Glomerular endothelial cell (primary cell): ENCODE measurements around the gene DOCK4. TPM values are rescaled to one million over a fixed set of nuclear protein-coding genes. Genes with fewer than 3 reads are reported as not detected.
A peak's percentile ranks its signal among the peaks of the same experiment; 100 is the strongest.
"Not testable (repeated sequence)": the region's sequence is repeated elsewhere in the genome, so short reads cannot be mapped to it uniquely, and the experiment has no call there.

Source experiments
- DNase-seq: peaks from one replicate; pipeline ENCODE4 v3.0.0-alpha.2; 2011; ENCODE audit warnings: low read depth, low spot score; ENCODE audit errors: extremely low read depth
- total RNA-seq: library from RNA; depleted of rRNA; stranded (reverse); fragments of >200 nt; gene quantifications from 2 replicates; pipeline ENCODE4 v1.2.3, GENCODE V29; 2015

DOCK4 gene
- total RNA-seq = 112 and 150 TPM in 2 replicates

GRCh38 chr7:112206238-112206990 is at the start of gene DOCK4, which contains the start of gene ZNF277:
DOCK4 (minus strand) TSS chr7:112206399; CDS start chr7:112206138, 261 bp downstream.
ZNF277 (plus strand) TSS chr7:112206695; CDS start chr7:112206717, 22 bp downstream.
- DNase-seq = peak; percentile 87

GRCh38 chr7:112255388-112255720 is 49.2 kb upstream of the DOCK4 start:
- DNase-seq = no peak

- no peak for DNase-seq
These were observed 48.6 kb upstream of the DOCK4 start for GRCh38 chr7:112254709-112255387.

GRCh38 chr7:112254156-112254555 is 48.0 kb upstream of the DOCK4 start:
- no peak for DNase-seq

GRCh38 chr7:112252691-112253090 is 46.5 kb upstream of the DOCK4 start:
- DNase-seq = no peak

- no peak for DNase-seq
These were observed 45.9 kb upstream of the DOCK4 start for GRCh38 chr7:112252141-112252540.

- not testable (repeated sequence) for DNase-seq
These were observed 43.8 kb upstream of the DOCK4 start for GRCh38 chr7:112249967-112250366.

- DNase-seq = no peak
These were observed 42.4 kb upstream of the DOCK4 start for GRCh38 chr7:112248598-112248997.

GRCh38 chr7:112238852-112239610 is 32.8 kb upstream of the DOCK4 start:
- no peak for DNase-seq

GRCh38 chr7:112238330-112238729 is 32.1 kb upstream of the DOCK4 start:
- DNase-seq = no peak

- no peak for DNase-seq
These were observed 30.4 kb upstream of the DOCK4 start for GRCh38 chr7:112236597-112236996.

- no peak for DNase-seq
These were observed 27.9 kb upstream of the DOCK4 start for GRCh38 chr7:112234147-112234546.

GRCh38 chr7:112233048-112233697 is 27.0 kb upstream of the DOCK4 start:
- DNase-seq = no peak

GRCh38 chr7:112232212-112232978 is 26.2 kb upstream of the DOCK4 start:
- no peak for DNase-seq

- no peak for DNase-seq
These were observed 22.4 kb upstream of the DOCK4 start for GRCh38 chr7:112228632-112229031.

- DNase-seq = no peak
These were observed 20.6 kb upstream of the DOCK4 start for GRCh38 chr7:112226701-112227276.

GRCh38 chr7:112225006-112225405 is 18.8 kb upstream of the DOCK4 start:
- DNase-seq = no peak

GRCh38 chr7:112224186-112224585 is 18.0 kb upstream of the DOCK4 start:
- no peak for DNase-seq

- DNase-seq = no peak
These were observed 17.1 kb upstream of the DOCK4 start for GRCh38 chr7:112223310-112223709.

- no peak for DNase-seq
These were observed 14.8 kb upstream of the DOCK4 start for GRCh38 chr7:112220877-112221434.
